Measurements from ENCODE around the gene SELENOS.
A peak's percentile ranks its signal among the peaks of the same experiment; 100 is the strongest.
"Not testable (repeated sequence)": the region's sequence is repeated elsewhere in the genome, so short reads cannot be mapped to it uniquely, and the experiment has no call there.

SELENOS gene

DNA sequence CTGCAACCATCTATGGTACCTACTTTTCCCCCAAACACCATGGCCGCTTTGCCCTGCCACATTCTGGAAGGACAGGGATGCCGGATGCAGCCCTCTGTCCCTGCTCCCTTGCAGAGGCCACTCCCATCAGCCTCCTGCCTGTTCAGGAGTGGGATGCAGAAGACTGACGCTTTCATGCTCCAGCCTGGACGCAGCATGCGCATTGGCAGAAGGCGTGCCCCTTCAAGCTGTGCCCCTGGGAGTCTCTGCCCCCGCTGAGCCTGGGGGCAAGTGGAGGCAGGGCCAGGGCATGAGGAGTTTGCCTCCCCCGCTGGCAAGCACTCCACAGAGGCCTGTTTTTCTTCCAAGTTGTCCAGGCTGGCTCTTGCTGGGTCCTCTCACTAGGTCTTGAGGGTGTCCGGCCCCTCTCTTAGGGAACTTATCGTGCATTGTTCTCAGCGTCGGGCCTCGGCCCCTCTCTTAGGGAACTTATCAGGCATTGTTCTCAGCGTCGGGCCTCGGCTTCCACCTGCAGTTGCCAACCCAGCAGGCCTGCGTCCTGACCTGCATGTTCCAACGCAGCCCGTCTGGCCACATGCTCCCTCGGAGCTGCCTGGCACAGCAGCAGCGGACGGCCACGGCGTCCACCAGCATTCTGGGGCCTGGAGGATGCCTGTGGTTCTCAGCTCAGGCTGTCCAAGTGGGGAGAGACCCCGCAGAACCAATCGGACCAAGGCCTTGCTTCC is 32.3 kb upstream of the SELENOS start:
- no peak for DNase-seq

GRCh38 chr15:101308604-101309435 is 31.5 kb upstream of the SELENOS start:
- no peak for DNase-seq

GRCh38 chr15:101307897-101308603 is 30.8 kb upstream of the SELENOS start:
- DNase-seq = peak; percentile 2

DNA sequence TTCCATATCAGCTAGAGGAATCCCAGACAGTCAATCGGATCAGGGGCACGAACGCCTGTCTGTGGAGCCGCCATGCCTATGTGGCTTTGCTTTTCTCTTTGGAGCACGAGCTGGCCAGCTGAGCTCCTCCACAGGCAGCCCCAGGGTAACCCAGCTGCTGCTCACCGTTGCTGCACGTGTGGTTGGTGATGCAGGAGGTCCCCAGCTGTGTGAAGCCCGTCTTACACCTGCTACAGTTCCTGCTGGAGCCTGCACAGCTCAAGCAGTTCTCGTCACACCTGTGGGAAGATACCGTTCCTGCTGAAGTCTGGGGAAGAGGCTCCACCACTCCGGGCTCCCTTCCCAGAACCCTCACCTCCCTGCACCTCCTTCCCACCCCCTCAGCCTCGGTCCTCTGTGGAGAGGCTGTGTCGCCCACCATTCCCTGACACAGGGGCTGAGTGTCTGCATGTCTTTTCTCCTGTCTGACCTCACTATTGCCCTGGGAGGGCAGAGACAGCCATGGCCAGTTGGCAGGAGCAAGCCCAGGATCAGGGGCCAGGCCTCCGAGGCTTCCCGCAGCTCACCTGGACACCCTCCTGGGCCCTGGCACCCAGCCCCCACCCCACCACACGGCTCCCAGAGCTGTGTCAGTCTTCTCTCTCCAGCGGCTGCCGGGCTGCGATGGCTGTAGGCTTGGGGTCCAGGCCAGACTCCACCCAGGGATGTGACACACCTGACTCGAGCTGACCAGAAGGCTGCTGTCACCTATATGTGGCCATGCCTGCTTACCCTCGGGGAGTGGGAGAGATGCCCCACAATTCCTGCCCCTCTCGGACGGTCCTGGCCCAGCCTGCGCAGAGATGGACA is 30.0 kb upstream of the SELENOS start:
- DNase-seq = no peak

GRCh38 chr15:101306341-101307047 is 29.2 kb upstream of the SELENOS start:
- DNase-seq = no peak

DNA sequence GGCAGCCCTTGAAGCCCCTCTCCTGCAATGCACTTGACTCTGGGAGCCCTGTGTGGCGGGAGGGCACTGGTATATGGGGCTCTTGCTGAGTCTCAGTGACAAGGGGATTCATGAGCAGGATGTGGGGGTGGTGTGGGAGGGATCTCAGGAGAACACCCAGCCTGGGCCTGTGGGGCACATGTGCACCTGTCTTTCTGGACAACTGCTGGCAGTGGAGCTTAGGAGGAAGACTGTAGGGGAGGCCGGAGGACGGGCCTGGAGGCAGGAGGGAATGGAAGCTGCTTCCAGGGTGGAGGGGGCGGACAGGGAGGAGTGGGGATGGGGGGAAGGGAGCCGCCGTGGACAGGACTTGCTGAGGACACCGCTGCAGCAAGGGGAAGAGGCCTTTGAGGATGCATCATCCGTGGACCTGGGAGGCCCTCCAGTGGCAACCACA is 28.6 kb upstream of the SELENOS start:
- no peak for DNase-seq

GRCh38 chr15:101303408-101303807 is 26.1 kb upstream of the SELENOS start:
- DNase-seq = no peak

DNA sequence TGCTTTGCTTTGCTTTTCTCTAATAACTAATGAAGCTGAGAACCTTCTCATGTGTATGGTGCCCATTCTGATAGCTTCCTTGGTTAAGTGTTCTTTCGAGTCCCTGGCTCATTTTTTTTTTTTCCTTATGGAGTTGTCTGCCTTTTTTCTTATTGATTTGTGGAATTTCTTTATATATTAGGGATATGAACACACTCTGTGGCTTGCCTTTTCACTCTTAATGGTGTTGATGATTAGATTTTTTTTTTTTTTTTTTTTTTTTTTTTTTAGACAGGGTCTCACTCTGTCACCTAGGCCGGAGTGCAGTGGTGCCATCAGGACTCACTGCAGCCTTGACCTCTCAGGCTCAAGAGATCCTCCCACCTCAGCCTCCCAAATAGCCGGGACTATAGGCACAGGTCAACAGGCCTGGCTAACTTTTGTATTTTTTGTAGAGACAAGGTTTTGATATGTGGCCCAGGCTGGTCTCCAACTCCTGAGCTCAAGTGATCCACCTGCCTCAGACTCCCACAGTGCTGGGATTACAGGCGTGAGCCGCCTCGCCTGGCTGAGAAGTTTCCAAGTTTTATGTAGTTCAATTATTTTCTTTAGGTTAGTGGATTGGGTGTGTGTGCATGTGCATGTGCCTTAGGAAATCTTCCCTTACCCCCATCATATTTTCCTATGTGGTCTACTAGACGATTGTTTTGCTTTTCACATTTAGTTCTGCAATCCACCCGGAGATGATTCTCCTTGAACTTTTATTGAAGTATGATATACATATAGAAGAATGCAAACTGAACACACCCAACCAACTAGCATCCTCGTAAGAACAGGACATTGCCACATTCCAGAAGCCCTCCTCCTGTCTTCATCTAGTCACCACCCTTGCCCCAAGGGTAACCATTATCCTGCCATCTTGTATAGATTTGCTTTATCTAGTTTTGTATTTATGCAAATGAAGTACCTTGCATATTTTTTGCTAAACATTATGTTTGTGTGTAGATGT is 19.4 kb upstream of the SELENOS start:
- no peak for DNase-seq

DNA sequence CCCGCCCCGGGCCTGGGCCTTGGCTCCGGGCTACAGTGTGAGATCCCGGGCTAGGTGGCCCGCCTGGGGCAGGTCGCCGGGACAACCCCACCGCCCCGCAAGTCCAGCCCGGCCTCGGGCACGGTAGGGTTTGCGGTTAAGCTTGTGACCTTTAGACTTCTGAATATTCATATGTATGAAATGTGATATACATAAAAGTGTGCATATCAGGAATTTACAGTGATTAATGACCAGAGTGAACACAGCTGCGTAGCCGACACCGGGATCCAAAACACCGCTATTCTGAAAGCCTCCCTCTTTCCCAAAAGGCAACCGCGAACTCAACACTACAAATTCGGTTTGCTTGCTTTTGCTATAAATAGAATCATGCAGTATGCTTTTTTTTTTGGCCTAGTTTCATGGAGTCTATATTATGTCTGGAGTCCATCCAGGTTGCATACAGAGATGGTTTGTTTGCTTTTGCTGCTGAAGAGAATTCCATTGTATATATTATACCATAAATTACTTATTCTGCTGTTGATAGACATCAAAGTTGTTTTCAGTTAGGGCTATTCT is 18.4 kb upstream of the SELENOS start:
- no peak for DNase-seq

- DNase-seq = peak; percentile 99
Observed at GRCh38 chr15:101294731-101295606, 17.7 kb upstream of the SELENOS start, which contains the start of gene SNRPA1. Gene SNRPA1, minus strand, starts transcription at chr15:101295248. Its CDS starts 70 bp downstream, at chr15:101295178.

DNA sequence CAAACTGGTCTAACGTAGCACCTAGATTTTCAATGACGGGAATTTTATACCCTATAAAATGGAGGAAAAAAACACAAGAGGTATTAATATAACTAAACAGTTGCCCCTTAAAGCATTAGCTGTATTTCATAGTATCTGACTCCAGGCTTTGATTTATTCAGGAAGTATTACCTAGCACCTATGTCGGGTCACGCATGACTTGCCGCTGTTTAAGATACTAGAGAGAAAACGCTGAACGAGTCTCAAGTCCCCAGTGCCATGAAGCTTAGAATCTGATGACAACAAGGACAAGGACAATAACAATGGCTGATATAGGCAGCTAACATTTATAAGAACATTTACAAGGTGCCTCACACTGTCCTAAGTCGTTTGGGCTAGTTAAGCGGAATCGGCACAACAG is 15.8 kb upstream of the SELENOS start:
- DNase-seq = no peak

DNA sequence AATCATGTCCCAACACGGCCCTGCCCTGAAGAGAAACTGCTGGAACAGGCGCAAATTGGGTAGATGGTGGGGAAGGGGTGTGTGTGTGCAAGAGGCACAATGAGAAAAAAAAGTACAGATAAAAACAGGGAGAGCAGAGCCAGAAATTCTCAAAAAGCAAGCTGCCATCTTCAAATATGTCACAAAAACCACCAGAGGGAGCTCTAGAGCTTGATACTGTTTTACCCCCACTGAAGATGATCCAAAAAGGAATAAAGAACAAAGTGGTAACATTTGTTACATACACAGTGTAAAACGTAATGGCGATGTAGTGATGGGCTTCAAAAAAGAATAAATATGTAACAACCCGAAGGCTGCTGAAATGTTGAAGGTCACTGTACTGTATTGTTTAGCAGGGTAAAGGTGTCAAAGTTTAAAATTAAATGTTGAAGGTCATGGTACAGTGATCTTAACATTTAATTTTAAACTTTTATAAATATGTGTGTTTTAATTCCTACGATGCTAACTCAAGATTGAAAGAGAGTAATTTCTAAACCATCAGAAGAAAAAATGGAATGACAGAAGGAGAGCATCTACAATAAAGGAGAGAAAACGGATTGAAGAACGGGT is 11.7 kb upstream of the SELENOS start:
- no peak for DNase-seq

- DNase-seq = not testable (repeated sequence)
Observed at GRCh38 chr15:101287342-101287741, 10.1 kb upstream of the SELENOS start.

GRCh38 chr15:101286471-101287114 is 9.3 kb upstream of the SELENOS start:
- DNase-seq = no peak

DNA sequence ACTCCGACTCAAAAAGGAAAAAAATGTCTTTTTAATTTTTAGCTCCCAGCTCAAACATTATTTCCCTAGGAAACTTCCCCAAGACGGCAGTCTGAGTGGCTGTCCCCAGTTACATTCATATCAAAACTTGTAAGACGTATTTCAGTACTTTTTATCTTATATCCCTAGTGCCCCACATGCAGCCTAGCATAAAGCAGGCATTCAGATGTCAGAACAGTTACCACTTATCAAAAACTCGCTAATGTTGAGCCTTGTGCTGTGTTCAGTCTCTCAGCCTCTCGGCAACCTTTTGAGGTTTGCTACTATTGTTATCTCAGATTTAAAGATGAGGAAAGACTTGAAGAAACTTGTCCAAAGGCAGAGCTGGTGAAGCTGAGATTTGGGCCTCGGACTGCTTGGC is 6.6 kb upstream of the SELENOS start:
- DNase-seq = no peak

- no peak for DNase-seq
Observed at GRCh38 chr15:101280007-101280406, 2.7 kb upstream of the SELENOS start.

DNA sequence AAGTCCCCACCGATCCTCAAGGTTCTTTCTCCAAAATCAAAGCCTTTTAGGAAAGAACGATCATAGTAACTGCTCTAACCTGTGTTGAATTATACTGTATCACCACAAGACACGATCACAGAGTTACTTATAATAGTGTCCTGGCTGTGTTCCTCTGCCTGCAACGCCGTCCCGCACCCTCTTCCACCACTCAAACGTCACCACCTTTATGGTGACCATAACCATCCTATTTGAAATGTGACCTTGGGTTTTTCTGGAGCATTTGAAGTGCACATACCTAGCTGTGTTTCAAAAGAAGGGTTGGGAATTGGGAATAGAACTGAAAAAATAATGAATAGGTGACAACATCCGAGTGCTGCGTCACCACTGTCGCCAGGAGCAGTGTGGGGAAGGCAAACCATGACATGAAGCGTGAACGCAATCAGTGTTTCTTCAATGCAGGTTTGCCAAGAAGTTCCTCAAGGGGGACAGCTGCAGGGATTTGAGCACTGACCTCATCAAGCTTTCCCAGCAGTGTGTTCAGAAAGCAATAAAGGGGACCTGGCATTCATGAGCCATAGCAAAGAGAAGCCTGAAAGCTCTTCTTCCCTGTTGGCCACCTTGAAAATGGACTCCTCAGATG is 769 bp upstream of the SELENOS start:
- DNase-seq = peak; percentile 42
